H9 (cell line): ENCODE results near the gene ZNF705A. TPM values are rescaled to one million over a fixed set of nuclear protein-coding genes. Genes with fewer than 3 reads are reported as not detected.

Source experiments
- DNase-seq: peaks from one replicate; pipeline ENCODE4 v3.0.0-alpha.2; 2017
- H2AFZ ChIP-seq: one replicate; pipeline ENCODE4 v1.6.1; 2013; ENCODE audit warnings: mild to moderate bottlenecking, low read length, control low read depth, moderate library complexity
- H2AK5ac ChIP-seq: 2 replicates; pipeline ENCODE4 v1.6.1; 2013; ENCODE audit warnings: low read length, control low read depth, mixed read lengths; ENCODE audit not compliant: insufficient read length
- H2BK120ac ChIP-seq: one replicate; pipeline ENCODE4 v1.6.1; 2013; ENCODE audit warnings: low read depth, mild to moderate bottlenecking, low read length, control low read depth, inconsistent platforms; ENCODE audit not compliant: poor library complexity, severe bottlenecking
- H2BK12ac ChIP-seq: 2 replicates; pipeline ENCODE4 v1.6.1; 2013; ENCODE audit warnings: low read length, control low read depth, mixed read lengths, low read depth; ENCODE audit not compliant: insufficient read length
- H2BK15ac ChIP-seq: 2 replicates; pipeline ENCODE4 v1.6.1; 2013; ENCODE audit warnings: low read depth, low read length, control low read depth
- H2BK20ac ChIP-seq: one replicate; pipeline ENCODE4 v1.6.1; 2013; ENCODE audit warnings: low read depth, mild to moderate bottlenecking, low read length, control low read depth, inconsistent platforms; ENCODE audit not compliant: poor library complexity, severe bottlenecking
- H2BK5ac ChIP-seq: 2 replicates; pipeline ENCODE4 v1.6.1; 2013; ENCODE audit warnings: low read length, control low read depth, mixed read lengths; ENCODE audit not compliant: insufficient read length
- H3K14ac ChIP-seq: 2 replicates; pipeline ENCODE4 v1.6.1; 2013; ENCODE audit warnings: low read length, control low read depth; ENCODE audit not compliant: insufficient read depth
- H3K18ac ChIP-seq: 2 replicates; pipeline ENCODE4 v1.6.1; 2013; ENCODE audit warnings: low read depth, mild to moderate bottlenecking, mixed read lengths, low read length, control low read depth; ENCODE audit not compliant: insufficient read length
- H3K23ac ChIP-seq: 2 replicates; pipeline ENCODE4 v1.6.1; 2013; ENCODE audit warnings: low read length, control low read depth, mixed read lengths, low read depth; ENCODE audit not compliant: insufficient read length
- H3K23me2 ChIP-seq: 2 replicates; pipeline ENCODE4 v1.6.1; 2013; ENCODE audit warnings: low read depth, mild to moderate bottlenecking, mixed read lengths, low read length, control low read depth; ENCODE audit not compliant: insufficient read length, poor library complexity, severe bottlenecking
- H3K27ac ChIP-seq: 2 replicates; pipeline ENCODE4 v1.5.1; 2013; ENCODE audit warnings: low read length, control low read depth, mixed read lengths, low read depth; ENCODE audit not compliant: insufficient read length
- H3K27me3 ChIP-seq: 2 replicates; pipeline ENCODE4 v1.6.1; 2013; ENCODE audit warnings: low read length, control low read depth, inconsistent platforms; ENCODE audit not compliant: insufficient read depth
- H3K4ac ChIP-seq: 2 replicates; pipeline ENCODE4 v1.6.1; 2013; ENCODE audit warnings: low read depth, mild to moderate bottlenecking, control low read depth, inconsistent platforms, low read length, moderate library complexity
- H3K4me1 ChIP-seq: 2 replicates; pipeline ENCODE4 v1.6.1; 2013; ENCODE audit warnings: low read length, control low read depth, inconsistent platforms; ENCODE audit not compliant: insufficient read depth
- H3K4me2 ChIP-seq: 2 replicates; pipeline ENCODE4 v1.6.1; 2013; ENCODE audit warnings: low read length, control low read depth, mixed read lengths; ENCODE audit not compliant: insufficient read length, insufficient read depth
- H3K56ac ChIP-seq: 2 replicates; pipeline ENCODE4 v1.6.1; 2013; ENCODE audit warnings: low read depth, mild to moderate bottlenecking, mixed read lengths, low read length, control low read depth; ENCODE audit not compliant: insufficient read length
- H3K79me1 ChIP-seq: 2 replicates; pipeline ENCODE4 v1.6.1; 2013; ENCODE audit warnings: low read depth, mild to moderate bottlenecking, moderate library complexity, low read length, control low read depth, inconsistent platforms; ENCODE audit not compliant: insufficient read depth, poor library complexity, severe bottlenecking
- H3K79me2 ChIP-seq: 2 replicates; pipeline ENCODE4 v1.6.1; 2013; ENCODE audit warnings: low read length, control low read depth, inconsistent platforms; ENCODE audit not compliant: insufficient read depth
- H3K9ac ChIP-seq: 2 replicates; pipeline ENCODE4 v1.6.1; 2013; ENCODE audit warnings: low read length, control low read depth, mixed read lengths; ENCODE audit not compliant: insufficient read length; ENCODE audit errors: extremely low read depth
- H3K9me3 ChIP-seq: one replicate; pipeline ENCODE4 v1.6.1; 2013; ENCODE audit warnings: low read depth, low read length, inconsistent platforms; ENCODE audit not compliant: control insufficient read depth
- H3T11ph ChIP-seq: one replicate; pipeline ENCODE4 v1.6.1; 2013; ENCODE audit warnings: mild to moderate bottlenecking, low read length, control low read depth, inconsistent platforms
- H4K20me1 ChIP-seq: one replicate; pipeline ENCODE4 v1.6.1; 2013; ENCODE audit not compliant: control insufficient read depth, insufficient read length, insufficient read depth
- H4K5ac ChIP-seq: 2 replicates; pipeline ENCODE4 v1.6.1; 2013; ENCODE audit warnings: low read depth, mild to moderate bottlenecking, mixed read lengths, low read length, control low read depth; ENCODE audit not compliant: insufficient read length
- H4K8ac ChIP-seq: replicated peaks from 2 replicates; pipeline ENCODE4 v1.6.1; 2013; ENCODE audit warnings: low read length, control low read depth, mixed read lengths, low read depth; ENCODE audit not compliant: insufficient read length
- H4K91ac ChIP-seq: 2 replicates; pipeline ENCODE4 v1.6.1; 2013; ENCODE audit warnings: low read depth, mild to moderate bottlenecking, moderate library complexity, mixed read lengths, low read length, control low read depth; ENCODE audit not compliant: insufficient read length
- H3K27ac Mint-ChIP-seq, 3 experiments: 2 replicates in 2 of 3; 3 replicates in 1 of 3; pipeline ENCODE4 v1.8.0; 2020 to 2021; ENCODE audit warnings: mixed read lengths in 3 of 3, mild to moderate bottlenecking in 1 of 3, moderate library complexity in 1 of 3
- H3K27me3 Mint-ChIP-seq: 2 replicates; pipeline ENCODE4 v1.8.0; 2021; ENCODE audit warnings: low read depth, mild to moderate bottlenecking, moderate library complexity, mixed read lengths
- H3K36me3 Mint-ChIP-seq, 3 experiments: 2 replicates in 2 of 3; 3 replicates in 1 of 3; pipeline ENCODE4 v1.8.0; 2020 to 2021; ENCODE audit warnings: low read depth in 3 of 3, mixed read lengths in 3 of 3; ENCODE audit not compliant: insufficient read depth in 1 of 3
- H3K4me1 Mint-ChIP-seq, 2 experiments: 2 replicates each; pipeline ENCODE4 v1.8.0; 2020; ENCODE audit warnings: mixed read lengths in 2 of 2
- H3K4me3 Mint-ChIP-seq, 2 experiments: 2 replicates in 1 of 2; 3 replicates in 1 of 2; pipeline ENCODE4 v1.8.0; 2020 to 2021; ENCODE audit warnings: mild to moderate bottlenecking in 2 of 2, mixed read lengths in 2 of 2, moderate library complexity in 1 of 2
- H3K9me3 Mint-ChIP-seq, 2 experiments: 2 replicates in 1 of 2; 3 replicates in 1 of 2; pipeline ENCODE4 v1.8.0; 2020; ENCODE audit warnings: mild to moderate bottlenecking in 2 of 2, mixed read lengths in 2 of 2, moderate library complexity in 1 of 2
- CTCF ChIP-seq: fragments of 200-600 bp; sonication (generic); conservative IDR thresholded peaks from 3 replicates; pipeline ENCODE4 v1.8.0; 2021; ENCODE audit warnings: antibody characterized with exemption, mild to moderate bottlenecking
- WGBS: extraction: QIAGEN DNeasy Blood & Tissue Kit; methylation state at CpG from one replicate; pipeline ENCODE4 v1.1.7; 2013; ENCODE audit warnings: missing lambda C conversion rate, low lambda C conversion rate, mixed read lengths; ENCODE audit not compliant: insufficient read length; ENCODE audit errors: extremely low coverage; 5-methylcytosine and 5-hydroxymethylcytosine counted together
- total RNA-seq: library from RNA; stranded (reverse); gene quantifications from 2 replicates; pipeline ENCODE4 v1.2.1, GENCODE V29; 2021

Gene ZNF705A
- total RNA-seq, 1 experiment from 2014 or later = not detected

- no peak for DNase-seq
- peaks cover 12% of the 10 kb centered on the region; the same call in 1 of the 2 replicates for H3K4me1 ChIP-seq
- Mint-ChIP-seq H3K27me3 (peaks cover 14% of the 10 kb centered on the region), H3K9me3 (peaks cover 11 to 19% of the 10 kb centered on the region in 2 experiments), H3K4me1 (peaks cover 22 to 26% of the 10 kb centered on the region in 2 experiments), H3K27ac (peak overlapping the region in 2 of 3 experiments; percentile 20 to 91; a peak in 1 of 7 replicates), H3K36me3 (peaks cover 11 to 15% (median 12%) of the 10 kb centered on the region in 3 experiments), H3K4me3 (no peak overlapping the region)
- no peak overlapping the region for H2BK5ac ChIP-seq
- no peak overlapping the region for H3K4ac ChIP-seq
- no peaks in the 10 kb centered on the region for H3K79me1 ChIP-seq
- no peak overlapping the region for H4K5ac ChIP-seq
- TF ChIP-seq CTCF = no peak
- H2BK120ac ChIP-seq = no peak overlapping the region
- peak overlapping the region; percentile 32 for H4K8ac ChIP-seq
- H3K9me3 ChIP-seq = peaks cover 5% of the 10 kb centered on the region
- peak overlapping the region; percentile 74; the same call in 1 of the 2 replicates for H3K14ac ChIP-seq
- H3K23ac ChIP-seq = no peak overlapping the region
- H3K23me2 ChIP-seq = peaks cover 4% of the 10 kb centered on the region
- no peak overlapping the region for H2BK15ac ChIP-seq
- H4K91ac ChIP-seq = no peak overlapping the region
- no peak overlapping the region for H3K9ac ChIP-seq
- H3T11ph ChIP-seq = no peak overlapping the region
- no peak overlapping the region for H2AFZ ChIP-seq
- H3K56ac ChIP-seq = no peak overlapping the region
- H3K79me2 ChIP-seq = no peaks in the 10 kb centered on the region
- peak overlapping the region; percentile 3 for H3K4me2 ChIP-seq
- H2BK20ac ChIP-seq = no peak overlapping the region
- H3K18ac ChIP-seq = peak overlapping the region; percentile 84
- H2BK12ac ChIP-seq = no peak overlapping the region
- H3K27ac ChIP-seq = no peak overlapping the region
- no peaks in the 10 kb centered on the region for H4K20me1 ChIP-seq
- WGBS = no CpG with 5 or more reads among the region's 4 CpGs
- no peak overlapping the region for H2AK5ac ChIP-seq
- no peaks in the 10 kb centered on the region for H3K27me3 ChIP-seq
These were observed 10.4 kb upstream of the ZNF705A start for GRCh38 chr12:8146442-8146771.
